ENCODE results near the gene CUBN.

The CUBN gene

GRCh38 chr10:17038627-17039026, 91.0 kb downstream of the CUBN start:
- H3K4me3 ChIP-seq (ENCODE audit: low read length), result no peak overlapping the region
- no peak for TF ChIP-seq ZNF274 (IDR thresholded peaks at IDR 0.05; ENCODE audit: low read depth, low read length)

- no peak overlapping the region for H3K4me3 ChIP-seq (ENCODE audit: low read length)
- TF ChIP-seq ZNF274 (IDR thresholded peaks at IDR 0.05; ENCODE audit: low read depth, low read length), result no peak
Observed at GRCh38 chr10:17037910-17038309, 91.7 kb downstream of the CUBN start.

GRCh38 chr10:17035446-17035845, 94.2 kb downstream of the CUBN start:
- no peak for TF ChIP-seq ZNF274 (IDR thresholded peaks at IDR 0.05; ENCODE audit: low read depth, low read length)
- no peak overlapping the region for H3K4me3 ChIP-seq (ENCODE audit: low read length)

- H3K4me3 ChIP-seq (ENCODE audit: low read length), result no peak overlapping the region
- no peak for TF ChIP-seq ZNF274 (IDR thresholded peaks at IDR 0.05; ENCODE audit: low read depth, low read length)
Observed at GRCh38 chr10:17033529-17034260, 95.9 kb downstream of the CUBN start.

GRCh38 chr10:17031637-17032635, 97.7 kb downstream of the CUBN start:
- no peak for TF ChIP-seq ZNF274 (IDR thresholded peaks at IDR 0.05; ENCODE audit: low read depth, low read length)
- no peak overlapping the region for H3K4me3 ChIP-seq (ENCODE audit: low read length)

- H3K4me3 ChIP-seq (ENCODE audit: low read length), result no peak overlapping the region
- no peak for TF ChIP-seq ZNF274 (IDR thresholded peaks at IDR 0.05; ENCODE audit: low read depth, low read length)
Observed at GRCh38 chr10:17029581-17030271, 99.9 kb downstream of the CUBN start.

GRCh38 chr10:17029239-17029580, 100.4 kb downstream of the CUBN start:
- no peak for TF ChIP-seq ZNF274 (IDR thresholded peaks at IDR 0.05; ENCODE audit: low read depth, low read length)
- no peak overlapping the region for H3K4me3 ChIP-seq (ENCODE audit: low read length)

GRCh38 chr10:17028798-17029197, 100.8 kb downstream of the CUBN start:
- no peak for TF ChIP-seq ZNF274 (IDR thresholded peaks at IDR 0.05; ENCODE audit: low read depth, low read length)
- H3K4me3 ChIP-seq (ENCODE audit: low read length), result no peak overlapping the region

- H3K4me3 ChIP-seq (ENCODE audit: low read length), result no peak overlapping the region
- TF ChIP-seq ZNF274 (IDR thresholded peaks at IDR 0.05; ENCODE audit: low read depth, low read length), result no peak
Observed at GRCh38 chr10:17026686-17027485, 102.7 kb downstream of the CUBN start.

- no peak for TF ChIP-seq ZNF274 (IDR thresholded peaks at IDR 0.05; ENCODE audit: low read depth, low read length)
- H3K4me3 ChIP-seq (ENCODE audit: low read length), result no peak overlapping the region
Observed at GRCh38 chr10:17025444-17026295, 103.9 kb downstream of the CUBN start.

GRCh38 chr10:17024461-17024860, 105.2 kb downstream of the CUBN start:
- TF ChIP-seq ZNF274 (IDR thresholded peaks at IDR 0.05; ENCODE audit: low read depth, low read length), result no peak
- H3K4me3 ChIP-seq (ENCODE audit: low read length), result no peak overlapping the region

- no peak for TF ChIP-seq ZNF274 (IDR thresholded peaks at IDR 0.05; ENCODE audit: low read depth, low read length)
- no peak overlapping the region for H3K4me3 ChIP-seq (ENCODE audit: low read length)
Observed at GRCh38 chr10:17023386-17024298, 106.0 kb downstream of the CUBN start.

Data from GM08714 (cell line).